MM.1S (cell line): ENCODE data around the gene MAL.

ENCODE experiments used
- EZH2 ChIP-seq: fragments of 300-600 bp; sonication (generic); optimal IDR thresholded peaks from 2 replicates; pipeline ENCODE3; 2017; ENCODE audit warnings: low read depth, mild to moderate bottlenecking, antibody characterized with exemption, low read length, mixed read lengths
- TF ChIP-seq, protein P1 (sequence below): fragments of 300-600 bp; sonication (generic); IDR thresholded peaks from 2 replicates; pipeline ENCODE4 v1.5.1; 2016; ENCODE audit warnings: antibody characterized with exemption, low read length, mixed read lengths

- no peak for TF ChIP-seq EZH2
- TF ChIP-seq, protein P1, sequence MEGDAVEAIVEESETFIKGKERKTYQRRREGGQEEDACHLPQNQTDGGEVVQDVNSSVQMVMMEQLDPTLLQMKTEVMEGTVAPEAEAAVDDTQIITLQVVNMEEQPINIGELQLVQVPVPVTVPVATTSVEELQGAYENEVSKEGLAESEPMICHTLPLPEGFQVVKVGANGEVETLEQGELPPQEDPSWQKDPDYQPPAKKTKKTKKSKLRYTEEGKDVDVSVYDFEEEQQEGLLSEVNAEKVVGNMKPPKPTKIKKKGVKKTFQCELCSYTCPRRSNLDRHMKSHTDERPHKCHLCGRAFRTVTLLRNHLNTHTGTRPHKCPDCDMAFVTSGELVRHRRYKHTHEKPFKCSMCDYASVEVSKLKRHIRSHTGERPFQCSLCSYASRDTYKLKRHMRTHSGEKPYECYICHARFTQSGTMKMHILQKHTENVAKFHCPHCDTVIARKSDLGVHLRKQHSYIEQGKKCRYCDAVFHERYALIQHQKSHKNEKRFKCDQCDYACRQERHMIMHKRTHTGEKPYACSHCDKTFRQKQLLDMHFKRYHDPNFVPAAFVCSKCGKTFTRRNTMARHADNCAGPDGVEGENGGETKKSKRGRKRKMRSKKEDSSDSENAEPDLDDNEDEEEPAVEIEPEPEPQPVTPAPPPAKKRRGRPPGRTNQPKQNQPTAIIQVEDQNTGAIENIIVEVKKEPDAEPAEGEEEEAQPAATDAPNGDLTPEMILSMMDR = no peak
Measured at GRCh38 chr2:95041060-95041823, 15.7 kb downstream of the MAL start.
